HCEC 1CT (cell line): ENCODE data around the gene CFAP299.
A peak's percentile ranks its signal among the peaks of the same experiment; 100 is the strongest.

Experiments used
- DNase-seq: peaks from one replicate; pipeline ENCODE4 v3.0.0-alpha.2; 2017

Gene CFAP299

GRCh38 chr4:80452768-80453167 lies 117.2 kb downstream of the CFAP299 start:
- DNase-seq, result peak; percentile 9

- DNase-seq, result peak; percentile 13
Observed at GRCh38 chr4:80454040-80454439, 118.5 kb downstream of the CFAP299 start.

GRCh38 chr4:80454556-80454955 lies 119.0 kb downstream of the CFAP299 start:
- DNase-seq, result no peak

- no peak for DNase-seq
Observed at GRCh38 chr4:80459918-80460473, 124.5 kb downstream of the CFAP299 start.

- DNase-seq, result no peak
Observed at GRCh38 chr4:80461412-80461811, 125.9 kb downstream of the CFAP299 start.

GRCh38 chr4:80462621-80463091 lies 127.1 kb downstream of the CFAP299 start:
- no peak for DNase-seq

- no peak for DNase-seq
Observed at GRCh38 chr4:80463509-80463908, 128.0 kb downstream of the CFAP299 start.

GRCh38 chr4:80465238-80465637 lies 129.7 kb downstream of the CFAP299 start:
- DNase-seq, result no peak

- DNase-seq, result no peak
Observed at GRCh38 chr4:80465736-80466135, 130.2 kb downstream of the CFAP299 start.

- DNase-seq, result no peak
Observed at GRCh38 chr4:80466618-80467017, 131.1 kb downstream of the CFAP299 start.

- DNase-seq, result no peak
Observed at GRCh38 chr4:80471756-80472155, 136.2 kb downstream of the CFAP299 start.

- DNase-seq, result no peak
Observed at GRCh38 chr4:80475236-80475635, 139.7 kb downstream of the CFAP299 start.

- DNase-seq, result no peak
Observed at GRCh38 chr4:80475798-80476197, 140.3 kb downstream of the CFAP299 start.

- DNase-seq, result peak; percentile 1
Observed at GRCh38 chr4:80484712-80485111, 149.2 kb downstream of the CFAP299 start.

GRCh38 chr4:80486603-80487002 lies 151.1 kb downstream of the CFAP299 start:
- no peak for DNase-seq

- DNase-seq, result no peak
Observed at GRCh38 chr4:80489798-80490197, 154.3 kb downstream of the CFAP299 start.

GRCh38 chr4:80492761-80493160 lies 157.2 kb downstream of the CFAP299 start:
- no peak for DNase-seq

- DNase-seq, result no peak
Observed at GRCh38 chr4:80495865-80496264, 160.3 kb downstream of the CFAP299 start.

GRCh38 chr4:80498725-80499124 lies 163.2 kb downstream of the CFAP299 start:
- no peak for DNase-seq

GRCh38 chr4:80500613-80501012 lies 165.1 kb downstream of the CFAP299 start:
- no peak for DNase-seq

- no peak for DNase-seq
Observed at GRCh38 chr4:80507077-80507476, 171.5 kb downstream of the CFAP299 start.

GRCh38 chr4:80507507-80507906 lies 172.0 kb downstream of the CFAP299 start:
- DNase-seq, result no peak

- DNase-seq, result no peak
Observed at GRCh38 chr4:80515496-80515895, 180.0 kb downstream of the CFAP299 start.

- no peak for DNase-seq
Observed at GRCh38 chr4:80521438-80521837, 185.9 kb downstream of the CFAP299 start.

GRCh38 chr4:80526697-80527096 lies 191.2 kb downstream of the CFAP299 start:
- DNase-seq, result no peak
